Spleen (tissue), 11 donors: ENCODE measurements around the gene BBX. TPM values are rescaled to one million over a fixed set of nuclear protein-coding genes. Genes with fewer than 3 reads are reported as not detected.

ENCODE experiments used
- DNase-seq: peaks from one replicate; pipeline ENCODE4 v3.0.0-alpha.2; 2020
- H3K27ac ChIP-seq, 8 donors: fragments of 200-600 bp; sonication (generic) in 7 of 8; 1 replicate in 4 of 8; 2 replicates in 4 of 8; pipeline versions ENCODE4 v1.5.0 to v1.8.0; 2016 to 2021; ENCODE audit warnings: inconsistent platforms in 4 of 8, mild to moderate bottlenecking in 4 of 8, moderate library complexity in 1 of 8
- H3K27me3 ChIP-seq, 7 donors: fragments of 200-600 bp; sonication (generic) in 6 of 7; replicated peaks in 1 of 7; 1 replicate in 4 of 7; 2 replicates in 3 of 7; pipeline versions ENCODE4 v1.5.0 to v1.8.0; 2016 to 2021; ENCODE audit warnings: inconsistent platforms in 3 of 7, mild to moderate bottlenecking in 1 of 7
- H3K36me3 ChIP-seq, 6 donors: fragments of 200-600 bp; sonication (generic) in 5 of 6; 1 replicate in 4 of 6; 2 replicates in 2 of 6; pipeline versions ENCODE4 v1.5.0 to v1.8.0; 2016 to 2021; ENCODE audit warnings: inconsistent platforms in 2 of 6
- H3K4me1 ChIP-seq, 6 donors: fragments of 200-600 bp; sonication (generic) in 5 of 6; 1 replicate in 3 of 6; 2 replicates in 3 of 6; pipeline versions ENCODE4 v1.5.0 to v1.8.0; 2016 to 2021; ENCODE audit warnings: inconsistent platforms in 3 of 6
- H3K4me3 ChIP-seq, 8 donors: fragments of 200-600 bp; sonication (generic) in 7 of 8; 1 replicate in 4 of 8; 2 replicates in 4 of 8; pipeline versions ENCODE4 v1.5.0 to v1.8.0; 2016 to 2021; ENCODE audit warnings: inconsistent platforms in 4 of 8, mild to moderate bottlenecking in 4 of 8, moderate library complexity in 2 of 8
- H3K9me3 ChIP-seq, 8 donors: fragments of 200-600 bp; sonication (generic) in 7 of 8; 1 replicate in 4 of 8; 2 replicates in 4 of 8; pipeline versions ENCODE4 v1.5.0 to v1.8.0; 2016 to 2021; ENCODE audit warnings: inconsistent platforms in 4 of 8
- CTCF ChIP-seq, 11 experiments: fragments of 200-600 bp in 7 of 11; fragments of 450-650 bp in 4 of 11; sonication (generic) in 4 of 11; IDR thresholded peaks in 8 of 11; conservative IDR thresholded peaks in 3 of 11; 1 replicate in 7 of 11; 2 replicates in 4 of 11; pipeline versions ENCODE4 v1.4.0 to v1.8.0; 2016 to 2021; ENCODE audit warnings: antibody characterized with exemption in 11 of 11, inconsistent platforms in 4 of 11, mild to moderate bottlenecking in 1 of 11
- POLR2A ChIP-seq, 3 donors: fragments of 450-650 bp; IDR thresholded peaks; one replicate each; pipeline ENCODE4 v1.5.1; 2017; ENCODE audit warnings: antibody characterized with exemption in 3 of 3, mild to moderate bottlenecking in 1 of 3
- POLR2AphosphoS5 ChIP-seq, 3 donors: sonication (generic); formaldehyde crosslinking; IDR thresholded peaks; one replicate each; pipeline ENCODE4 v1.5.1; 2017; ENCODE audit warnings: antibody characterized with exemption in 3 of 3
- WGBS, 5 donors: extraction: QIAGEN DNeasy Blood & Tissue Kit in 3 of 5; methylation state at CpG; one replicate each; pipeline versions ENCODE4 v1.1.5 to v1.1.7; 2013 to 2018; 5-methylcytosine and 5-hydroxymethylcytosine counted together
- intact Hi-C: fragments of 100-400 bp; cut with DNase I; formaldehyde crosslinking; loops from one replicate; pipeline ENCODE4 v1.15.0; 2023; ENCODE audit warnings: low total_unique reads
- polyA plus RNA-seq, 3 donors: library from polyadenylated mRNA; stranded (reverse); fragments of 200-250 nt; gene quantifications; one replicate each; pipeline ENCODE4 v1.2.1, GENCODE V29; 2013
- total RNA-seq, 7 donors: library from RNA; depleted of rRNA in 3 of 7; stranded (reverse); fragments of >200 nt in 3 of 7; fragmentation: NEBNext Ultra II Directional in 4 of 7; extraction: Animal tissue kit (Norgen Biotek cat#: 25700) in 4 of 7; gene quantifications; one replicate each; pipeline versions ENCODE4 v1.1.0 to v1.2.1, GENCODE V29; 2016 to 2021
- donor health status: healthy with polysubstance abuse.
- donor health status: DM: no; HTN: no; CAD: no; lungs with moderate emphysema.
- donor health status: DM: no; HTN: no; CAD: no.
- donor health status: Bipolar disorder and iron deficiency.
- donor health status: healthy.
- donor health status: DM: no; HTN: no; CAD: no.
- donor health status: DM: yes; HTN: yes; CAD: no.

BBX gene
- total and polyA plus RNA-seq, 10 donors, result 5.1 to 98.5 (median 74.6) TPM

DNA sequence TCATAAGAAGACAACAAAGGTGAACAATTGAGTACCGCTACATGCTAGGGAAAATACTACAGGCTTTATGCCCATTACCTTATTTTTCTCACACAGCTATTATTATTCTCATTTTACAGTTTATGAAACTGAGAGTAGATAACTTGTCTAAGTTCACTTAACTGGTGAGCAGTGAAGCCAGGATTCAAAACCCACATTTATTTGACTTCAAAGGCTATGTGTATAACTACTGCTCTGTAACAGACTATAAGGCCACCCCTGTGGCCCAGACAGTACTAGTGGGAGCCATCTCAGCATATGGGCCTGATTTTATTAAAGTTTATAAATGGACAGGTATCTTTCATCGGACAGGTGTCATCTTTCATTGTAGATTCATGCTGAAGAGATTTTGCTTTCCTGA, 14.4 kb upstream of the BBX start:
- Histone ChIP-seq H3K36me3 (no peaks in the 10 kb centered on the region), H3K4me1 (no peaks in the 10 kb centered on the region), H3K27me3 (no peaks in the 10 kb centered on the region), H3K27ac (no peak overlapping the region), H3K4me3 (no peak overlapping the region), H3K9me3 (no peaks in the 10 kb centered on the region)
- TF ChIP-seq CTCF (IDR thresholded peaks at IDR 0.05 in 8 of 11, conservative IDR thresholded peaks at IDR 0.05 in 3 of 11) (no peak), POLR2AphosphoS5 (IDR thresholded peaks at IDR 0.05) (no peak), POLR2A (IDR thresholded peaks at IDR 0.05) (no peak)
- DNase-seq, result no peak
- intact Hi-C loops, result no loop called here
- WGBS, 5 donors, result 91 to 99% (median 94%) methylated on average over 2 of the region's 2 CpGs

GRCh38 chr3:107512108-107512507, 10.7 kb upstream of the BBX start:
- DNase-seq, result no peak
- no peak for TF ChIP-seq POLR2AphosphoS5 (IDR thresholded peaks at IDR 0.05)
- no peak overlapping the region for H3K27ac ChIP-seq
- H3K27me3 ChIP-seq, result no peaks in the 10 kb centered on the region
- intact Hi-C loops, result no loop called here
- H3K4me3 ChIP-seq, result no peak overlapping the region
- WGBS, 5 donors, result 82 to 97% (median 88%) methylated on average over 1 of the region's 1 CpG
- H3K4me1 ChIP-seq, result no peaks in the 10 kb centered on the region
- H3K9me3 ChIP-seq, result no peaks in the 10 kb centered on the region
- no peaks in the 10 kb centered on the region for H3K36me3 ChIP-seq

DNA sequence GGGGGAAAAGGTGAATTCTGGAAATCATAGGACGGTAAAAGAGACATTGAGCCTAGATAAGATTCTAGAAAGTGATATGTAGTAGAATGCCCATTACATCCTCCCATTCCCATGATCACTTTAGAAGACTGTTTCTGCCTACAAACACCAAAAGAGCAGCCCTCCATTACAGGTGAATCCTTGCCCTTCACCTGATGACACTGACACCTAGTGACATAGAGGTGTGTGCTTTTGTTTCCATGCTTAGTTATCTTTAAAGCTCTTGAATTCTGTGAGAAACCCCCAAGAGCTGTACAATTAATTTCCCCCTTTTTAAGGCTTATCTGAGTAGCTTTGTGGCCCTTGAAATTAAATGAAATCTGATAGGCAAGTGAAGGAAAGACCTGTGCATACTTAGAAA, 8.3 kb upstream of the BBX start:
- Histone ChIP-seq H3K4me3 (no peak overlapping the region), H3K9me3 (no peaks in the 10 kb centered on the region), H3K27ac (no peak overlapping the region), H3K36me3 (no peaks in the 10 kb centered on the region), H3K27me3 (no peaks in the 10 kb centered on the region), H3K4me1 (no peaks in the 10 kb centered on the region)
- intact Hi-C loops, result no loop called here
- TF ChIP-seq POLR2AphosphoS5 (IDR thresholded peaks at IDR 0.05) (no peak), CTCF (IDR thresholded peaks at IDR 0.05 in 8 of 11, conservative IDR thresholded peaks at IDR 0.05 in 3 of 11) (no peak), POLR2A (IDR thresholded peaks at IDR 0.05) (no peak)
- DNase-seq, result no peak
- WGBS, 5 donors, result 85 to 100% (median 90%) methylated on average over 1 of the region's 1 CpG

DNA sequence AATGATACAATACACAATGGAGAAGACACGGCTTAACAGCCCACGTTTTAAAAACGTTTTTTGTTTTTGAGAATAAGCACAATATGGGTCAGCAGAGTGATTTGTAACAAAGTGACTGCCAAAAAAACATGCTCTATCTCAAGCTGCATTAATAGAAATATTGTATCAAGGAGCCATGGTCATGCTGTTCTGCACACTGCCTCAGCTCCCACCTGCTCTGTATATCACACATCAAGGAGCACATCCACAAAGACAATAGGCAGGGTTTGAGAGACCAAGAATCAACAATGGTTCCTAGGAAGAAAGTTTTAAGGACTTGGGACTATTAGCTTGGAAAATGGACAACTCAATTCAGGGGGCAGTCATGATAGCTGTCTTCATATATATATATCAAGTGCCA, 6.3 kb upstream of the BBX start:
- intact Hi-C loops, result loop anchor here (5.0 kb wide), 1 partner anchor 79 kb away; no protein-coding TSS in a partner anchor

More for the DNA sequence above, 6.3 kb upstream of the BBX start:
- Histone ChIP-seq H3K27ac (no peak overlapping the region), H3K4me1 (peaks cover 0 to 5% (median 0%) of the 10 kb centered on the region in 6 donors), H3K36me3 (no peaks in the 10 kb centered on the region), H3K9me3 (no peaks in the 10 kb centered on the region), H3K27me3 (no peaks in the 10 kb centered on the region), H3K4me3 (no peak overlapping the region)
- 77 to 88% (median 80%) methylated on average over 3 of the region's 3 CpGs for WGBS, 5 donors
- no peak for DNase-seq
- TF ChIP-seq CTCF (IDR thresholded peaks at IDR 0.05 in 8 of 11, conservative IDR thresholded peaks at IDR 0.05 in 3 of 11), result no peak
- TF ChIP-seq POLR2AphosphoS5 (IDR thresholded peaks at IDR 0.05), result no peak
- TF ChIP-seq POLR2A (IDR thresholded peaks at IDR 0.05), result no peak
